M059J (cell line): Measurements from ENCODE around the gene MYOT. TPM values are rescaled to one million over a fixed set of nuclear protein-coding genes. Genes with fewer than 3 reads are reported as not detected.
"Not testable (repeated sequence)": the region's sequence is repeated elsewhere in the genome, so short reads cannot be mapped to it uniquely, and the experiment has no call there.

Experiments
- DNase-seq: peaks from one replicate; pipeline ENCODE4 v3.0.0-alpha.2; 2012; ENCODE audit warnings: low read depth
- total RNA-seq: library from RNA; depleted of rRNA; stranded (reverse); fragments of >200 nt; shearing (Covaris generic); gene quantifications from 2 replicates; pipeline ENCODE4 v1.2.3, GENCODE V29; 2014

The MYOT gene
- total RNA-seq, 1 experiment from 2014 or later = not detected

DNA sequence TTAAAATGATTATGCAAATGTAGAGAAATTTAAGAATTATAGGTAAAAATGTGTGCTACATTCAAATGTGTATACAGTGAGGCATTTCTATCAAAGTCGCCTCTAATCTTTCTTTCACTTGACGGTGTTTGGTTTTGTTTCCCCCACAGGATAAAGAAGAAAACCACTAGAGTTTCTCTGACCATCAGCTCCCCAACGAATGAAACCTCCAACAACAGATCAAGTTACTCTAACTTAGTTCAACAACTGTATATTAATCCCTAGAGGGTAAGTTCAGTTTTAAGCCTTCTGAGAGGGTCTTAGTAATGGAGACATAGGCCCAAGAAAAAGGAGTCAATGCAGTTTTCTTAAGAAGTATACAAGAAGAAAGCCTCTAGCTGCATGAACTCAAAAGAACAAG lies 11.5 kb upstream of the MYOT start:
- no peak for DNase-seq

DNA sequence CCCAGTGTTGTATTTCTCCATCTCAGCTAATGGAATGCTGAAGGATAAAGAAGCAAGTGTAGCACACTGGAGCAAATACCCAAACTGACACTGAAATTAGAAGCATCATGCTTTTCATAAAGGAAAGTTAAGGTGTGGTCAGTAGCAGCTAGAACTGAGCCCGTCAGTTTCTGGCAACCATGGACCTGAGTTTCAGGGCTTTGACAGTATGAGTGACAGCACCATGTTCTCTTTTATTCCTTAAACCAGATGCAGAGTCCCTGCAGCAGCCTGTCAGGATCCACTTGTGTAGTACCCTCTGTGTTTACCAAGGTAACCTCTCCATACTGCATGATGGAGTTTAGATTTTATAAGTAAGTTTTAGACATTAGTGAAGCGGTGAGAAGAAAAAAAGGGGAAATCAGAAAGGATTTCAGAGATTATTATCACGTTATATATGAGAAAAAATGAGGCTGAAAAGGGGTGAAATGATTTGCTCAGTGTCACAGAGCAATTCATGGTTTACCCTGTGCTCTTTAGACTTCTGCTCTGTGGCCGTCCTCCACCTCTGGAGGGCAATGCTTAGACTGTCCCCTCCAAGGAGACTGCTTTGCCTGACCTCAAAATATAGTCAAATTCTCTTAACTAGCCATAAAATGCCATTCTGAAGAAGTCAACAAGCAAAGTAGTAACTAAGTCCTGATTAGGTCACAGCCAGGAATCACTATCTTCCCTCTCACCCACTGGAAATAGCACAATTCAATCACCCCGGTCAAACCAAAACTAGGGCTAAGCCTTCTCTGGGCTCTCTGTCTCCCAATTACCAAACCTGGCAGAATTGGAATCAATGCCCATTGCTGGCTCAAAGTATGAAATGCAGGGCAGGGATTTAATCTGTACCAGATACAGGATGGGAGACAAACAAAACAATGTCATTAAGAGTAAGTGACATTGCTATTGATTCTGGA lies 10.5 kb upstream of the MYOT start:
- no peak for DNase-seq

DNA sequence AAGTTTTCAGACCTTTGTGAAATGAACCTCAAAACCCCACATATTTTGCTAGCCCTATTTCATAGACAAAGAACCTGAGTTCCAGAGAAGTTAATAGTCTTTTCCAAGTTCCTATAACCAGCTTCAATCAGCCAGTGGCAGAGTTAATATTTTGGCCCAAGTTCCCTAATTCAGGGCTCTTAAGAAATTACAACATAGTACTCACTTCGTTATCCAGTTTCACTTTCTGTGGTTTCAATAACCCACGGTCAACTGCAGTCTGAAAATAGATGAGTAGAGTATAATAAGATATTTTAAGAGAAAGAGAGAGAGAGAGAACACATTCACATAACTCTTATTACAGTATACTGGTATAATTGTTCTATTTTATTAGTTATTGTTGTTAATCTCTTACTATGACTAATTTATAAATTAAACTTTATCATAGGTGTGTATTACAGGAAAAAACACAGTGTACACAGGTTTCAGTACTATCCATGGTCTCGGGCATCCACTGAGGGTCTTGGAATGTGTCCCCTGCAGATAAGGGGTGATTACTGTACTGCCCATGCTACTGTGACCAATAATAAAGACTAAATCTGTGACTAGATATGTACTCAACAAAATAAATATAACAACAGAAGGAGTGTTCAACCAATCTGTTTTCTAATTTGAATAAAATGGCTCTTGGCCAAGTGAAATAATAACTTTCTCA lies 9.3 kb upstream of the MYOT start:
- peak; percentile 42 for DNase-seq

DNA sequence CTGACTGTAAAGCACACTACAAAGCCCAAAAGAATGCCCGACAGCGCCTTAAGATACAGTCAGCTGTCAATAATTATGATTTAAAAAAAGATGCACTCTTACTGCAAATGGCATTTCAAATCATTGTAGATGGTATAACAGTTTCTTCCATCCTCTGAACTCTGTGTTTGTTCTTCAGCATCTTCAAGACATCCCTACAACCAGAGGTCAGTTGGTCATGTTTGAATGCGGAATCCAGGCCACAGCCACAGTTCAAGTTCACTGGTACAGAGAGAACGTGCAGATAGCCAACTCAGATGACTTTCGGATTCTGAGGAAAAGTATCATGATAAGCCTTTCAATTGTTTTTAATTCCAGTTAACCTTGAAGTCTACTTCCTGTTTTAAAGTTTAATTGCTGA lies 8.7 kb upstream of the MYOT start:
- DNase-seq = no peak

DNA sequence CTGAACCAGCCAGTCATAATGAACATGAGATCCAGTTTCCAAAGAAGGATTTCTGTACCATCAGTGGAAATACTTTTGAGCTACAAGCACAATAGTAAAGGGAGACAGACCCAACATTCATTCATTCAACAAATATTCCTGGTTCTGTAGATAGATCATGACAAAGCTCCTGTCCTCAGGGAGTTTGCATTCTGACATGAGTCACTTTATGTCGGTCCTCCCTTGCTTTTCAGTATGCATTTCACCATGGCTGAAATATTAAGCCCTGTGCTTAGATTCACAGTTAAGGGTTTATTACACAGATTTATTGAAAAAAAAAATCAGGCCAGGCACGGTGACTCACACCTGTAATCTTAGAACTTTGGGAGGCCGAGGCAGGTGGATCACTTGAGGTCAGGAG lies 5.4 kb upstream of the MYOT start:
- no peak for DNase-seq

DNA sequence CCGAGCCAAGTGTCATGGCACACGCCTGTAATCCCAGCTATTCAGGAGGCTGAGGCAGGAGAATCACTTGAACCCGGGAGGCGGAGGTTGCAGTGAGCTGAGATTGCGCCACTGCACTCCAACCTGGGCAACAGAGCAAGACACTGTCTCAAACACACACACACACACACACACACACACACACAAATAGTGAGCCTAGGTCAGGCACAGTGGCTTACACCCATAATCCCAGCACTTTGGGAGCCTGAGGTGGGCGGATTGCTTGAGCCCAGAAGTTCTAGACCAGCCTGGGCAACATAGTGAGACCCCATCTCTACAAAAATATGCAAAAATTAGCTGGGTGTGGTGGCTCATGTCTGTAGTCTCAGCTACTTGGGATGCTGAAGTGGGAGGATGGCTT lies 4.0 kb upstream of the MYOT start:
- not testable (repeated sequence) for DNase-seq

DNA sequence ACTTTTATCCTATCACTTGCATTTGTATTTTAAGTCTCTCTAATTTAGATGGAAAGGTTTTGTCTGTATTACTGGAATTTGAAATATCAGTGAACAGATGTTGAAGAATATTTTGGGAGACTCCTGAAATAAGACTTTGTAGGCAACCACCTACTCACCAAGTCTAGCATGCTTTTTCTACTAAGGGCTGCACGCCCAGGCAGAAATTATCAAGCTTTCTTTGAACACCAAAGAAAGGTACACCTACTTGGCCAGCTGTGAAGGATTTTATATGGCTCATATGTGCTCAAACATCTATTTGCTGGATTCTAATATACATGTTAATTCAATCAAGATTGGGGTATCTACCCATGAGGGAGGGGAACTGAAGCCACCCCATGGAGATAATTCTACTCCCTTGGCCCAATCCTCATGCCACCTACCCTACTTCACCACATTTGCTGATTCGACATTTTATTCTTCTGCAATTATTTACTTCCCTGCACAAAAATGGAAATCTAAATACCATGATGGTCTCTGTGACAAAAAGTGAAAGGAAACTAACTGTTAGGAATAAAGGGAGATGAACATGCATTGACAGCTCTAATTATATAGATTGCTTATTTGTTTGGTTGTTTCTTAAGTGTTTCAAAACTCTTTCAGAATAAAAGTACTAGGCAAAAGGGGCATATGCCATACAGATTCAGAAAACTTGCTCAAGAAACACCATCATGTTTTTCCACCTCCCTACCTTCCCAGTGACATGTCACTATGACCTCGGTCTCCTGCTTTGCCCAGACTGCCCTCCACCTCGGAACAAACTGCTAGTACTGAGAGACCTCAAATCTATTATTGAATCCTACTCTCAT lies 895 bp upstream of the MYOT start:
- no peak for DNase-seq

DNA sequence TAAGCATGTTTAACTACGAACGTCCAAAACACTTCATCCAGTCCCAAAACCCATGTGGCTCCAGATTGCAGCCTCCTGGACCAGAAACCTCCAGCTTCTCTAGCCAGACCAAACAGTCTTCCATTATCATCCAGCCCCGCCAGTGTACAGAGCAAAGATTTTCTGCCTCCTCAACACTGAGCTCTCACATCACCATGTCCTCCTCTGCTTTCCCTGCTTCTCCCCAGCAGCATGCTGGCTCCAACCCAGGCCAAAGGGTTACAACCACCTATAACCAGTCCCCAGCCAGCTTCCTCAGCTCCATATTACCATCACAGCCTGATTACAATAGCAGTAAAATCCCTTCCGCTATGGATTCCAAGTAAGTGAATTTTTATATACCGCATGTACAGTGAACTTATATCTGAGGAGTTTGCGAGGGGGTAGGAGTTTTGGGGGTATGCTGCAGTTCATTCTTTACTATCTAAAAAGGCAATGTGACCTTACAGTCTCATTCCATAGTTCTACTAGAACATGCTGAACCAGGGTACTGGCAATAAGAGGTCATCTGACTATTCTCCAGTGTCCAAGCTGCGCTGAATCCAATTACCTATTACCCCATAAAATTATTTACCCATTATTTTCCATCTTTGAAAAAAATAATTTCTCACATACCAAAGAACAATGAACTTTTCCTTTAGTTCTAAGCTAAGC lies 3.1 kb downstream of the MYOT start:
- DNase-seq = no peak

DNA sequence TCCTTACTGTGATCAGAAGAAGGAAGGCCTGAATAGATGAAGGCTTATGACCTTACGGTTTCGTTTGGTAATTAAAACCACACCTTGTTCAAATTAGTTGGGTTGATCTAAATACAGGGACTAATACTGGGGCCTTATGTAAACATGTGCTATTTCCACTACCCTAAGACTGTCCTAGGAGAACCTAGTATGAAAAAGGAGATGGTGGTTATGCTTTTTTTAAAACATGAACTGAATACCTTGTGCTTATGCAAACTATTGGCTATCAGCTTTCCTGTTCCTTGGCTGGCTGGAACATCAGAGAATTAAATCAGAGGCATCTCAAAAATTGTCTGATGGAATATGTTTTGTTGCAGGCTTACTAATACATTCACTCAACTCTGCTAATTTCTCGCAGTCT lies 3.9 kb downstream of the MYOT start:
- DNase-seq = no peak

DNA sequence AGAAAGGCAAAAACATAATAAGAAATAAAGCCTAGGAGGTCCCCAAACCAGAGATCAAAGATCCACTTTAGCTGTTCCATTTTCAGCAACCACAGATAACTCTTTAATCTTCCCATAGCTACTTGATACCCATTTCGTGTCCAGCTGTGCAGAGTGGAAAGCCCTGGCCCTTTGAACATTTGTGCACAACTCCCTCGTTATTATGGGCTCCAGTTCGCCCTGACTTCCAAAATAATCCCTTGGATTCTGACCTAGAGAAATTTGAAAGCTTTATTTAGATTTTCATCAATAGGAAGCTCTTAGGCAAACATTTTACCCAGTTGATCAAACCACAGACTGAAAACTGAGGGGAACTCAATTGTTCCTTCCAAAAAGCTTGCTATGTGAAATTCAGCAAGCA lies 4.8 kb downstream of the MYOT start:
- no peak for DNase-seq

DNA sequence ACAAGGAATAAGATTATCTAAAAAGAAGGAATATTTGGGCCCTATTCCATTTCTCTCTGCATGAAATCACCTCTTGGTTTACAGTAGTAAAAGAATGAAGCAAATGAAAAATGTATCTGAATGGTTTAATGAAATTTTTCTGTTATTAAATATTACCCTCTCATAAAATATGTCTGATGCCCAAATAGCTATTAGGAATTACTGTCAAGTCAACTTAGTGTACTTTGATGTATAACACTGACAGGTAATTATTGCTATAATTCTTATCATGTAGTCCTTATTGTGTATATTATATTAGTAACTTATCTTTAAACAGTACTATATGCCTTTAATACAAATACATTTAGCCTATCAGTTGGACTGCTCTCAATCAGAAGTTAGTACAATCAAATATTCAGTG lies 8.4 kb downstream of the MYOT start:
- DNase-seq = no peak

DNA sequence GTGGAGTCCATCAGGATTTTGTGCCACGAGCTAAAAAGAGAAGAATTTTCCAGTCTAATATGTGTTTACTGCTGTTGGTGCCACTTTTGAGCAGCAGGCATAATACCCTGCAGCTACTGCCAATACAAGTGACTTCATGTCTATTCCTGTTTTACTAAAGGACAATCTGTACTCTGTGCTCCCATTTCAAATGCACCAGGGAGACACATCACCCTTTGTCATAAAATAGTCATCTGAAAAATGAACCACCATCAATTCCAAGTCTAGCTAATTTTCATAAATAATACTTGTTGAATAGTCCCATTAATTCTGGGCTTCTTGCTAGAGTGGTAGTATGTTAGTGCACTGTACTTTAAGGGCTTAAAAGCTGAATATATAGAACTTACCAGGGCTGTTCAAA lies 12.7 kb downstream of the MYOT start:
- no peak for DNase-seq

DNA sequence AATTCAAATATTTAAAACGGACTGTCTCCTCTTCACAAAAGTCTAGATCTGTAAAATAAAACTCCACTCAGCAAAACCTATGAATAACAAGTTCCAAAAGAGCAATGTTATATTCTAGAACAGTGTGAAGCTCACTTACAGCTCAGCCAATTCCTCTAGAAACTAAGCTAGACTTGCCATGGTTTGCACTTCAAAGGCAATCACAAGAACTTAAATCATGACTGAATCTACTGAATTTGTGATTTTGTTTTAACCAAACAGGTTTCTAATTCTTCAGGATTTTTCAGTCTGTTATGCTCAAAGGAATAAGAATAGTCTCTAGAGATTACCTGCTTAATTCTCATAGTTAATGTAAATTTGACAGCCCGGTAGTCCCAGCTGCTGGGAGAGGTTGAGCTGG lies 20.2 kb downstream of the MYOT start:
- peak; percentile 17 for DNase-seq

DNA sequence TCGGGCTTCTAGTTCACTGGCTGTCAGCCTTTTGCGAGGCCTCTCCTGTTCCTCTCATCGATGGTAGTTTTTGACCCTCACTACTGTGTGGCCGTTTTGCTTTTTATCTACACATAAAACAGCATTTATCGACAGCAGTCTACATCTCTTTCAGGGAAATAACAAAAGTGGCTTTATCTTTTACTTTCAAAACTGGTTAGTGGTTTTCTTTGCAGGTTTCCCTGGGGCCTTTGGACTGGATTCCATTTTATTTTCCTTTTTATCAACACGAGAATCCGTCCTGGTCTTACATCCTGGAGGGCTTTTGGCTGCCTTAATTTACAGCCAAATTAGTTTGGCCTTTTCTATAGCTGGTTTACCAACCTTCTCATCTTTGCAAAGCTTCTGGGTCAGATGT lies 20.8 kb downstream of the MYOT start:
- no peak for DNase-seq

DNA sequence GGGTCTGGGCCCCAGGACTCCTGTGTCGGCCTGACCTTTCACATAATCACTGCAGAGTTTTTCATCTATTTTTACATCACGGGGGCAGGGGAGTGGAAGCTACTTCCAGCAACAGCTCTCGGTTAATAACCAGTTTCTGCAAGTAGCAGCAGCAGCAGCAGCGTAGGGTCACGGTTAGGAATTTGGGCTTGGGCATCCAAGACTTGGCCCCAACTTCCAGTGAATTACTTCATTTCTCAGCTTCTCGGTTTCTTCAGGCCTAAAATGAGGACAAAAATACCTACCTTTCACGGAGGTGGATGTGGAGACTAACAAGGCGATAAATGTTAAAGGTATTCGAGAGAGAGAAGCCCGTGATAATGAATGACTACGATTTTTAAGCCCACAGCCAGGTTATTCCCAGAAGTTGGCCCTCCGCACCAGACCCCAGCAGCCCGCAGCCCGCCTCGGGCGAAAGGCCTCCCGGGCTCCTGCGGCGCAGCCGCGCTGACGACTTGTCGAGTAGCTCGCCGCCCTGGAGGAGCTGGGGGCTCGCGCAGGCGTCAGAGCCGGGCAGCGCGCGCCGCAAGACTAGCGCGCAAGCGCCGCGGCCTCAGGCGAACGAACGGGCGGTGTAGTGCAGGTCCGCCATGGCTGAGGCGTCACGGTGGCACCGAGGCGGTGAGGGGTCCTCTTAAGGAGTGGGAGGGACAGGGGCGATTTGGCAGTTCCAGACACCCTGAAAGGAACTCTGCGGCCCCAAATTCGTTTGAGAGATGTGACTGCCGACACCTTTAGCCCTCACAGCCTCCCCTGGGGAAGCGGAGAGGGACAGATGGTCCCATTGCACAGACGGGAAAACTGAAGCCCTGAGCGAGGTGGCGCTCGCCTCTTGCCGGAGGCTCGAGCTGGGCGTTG lies 21.5 kb downstream of the MYOT start, which contains the start of gene PKD2L2:
Gene PKD2L2 (plus strand): TSS at position 595 of the 897 bp plus-strand sequence. CDS start 35 bp downstream, at position 630.
- peak; percentile 89 for DNase-seq

DNA sequence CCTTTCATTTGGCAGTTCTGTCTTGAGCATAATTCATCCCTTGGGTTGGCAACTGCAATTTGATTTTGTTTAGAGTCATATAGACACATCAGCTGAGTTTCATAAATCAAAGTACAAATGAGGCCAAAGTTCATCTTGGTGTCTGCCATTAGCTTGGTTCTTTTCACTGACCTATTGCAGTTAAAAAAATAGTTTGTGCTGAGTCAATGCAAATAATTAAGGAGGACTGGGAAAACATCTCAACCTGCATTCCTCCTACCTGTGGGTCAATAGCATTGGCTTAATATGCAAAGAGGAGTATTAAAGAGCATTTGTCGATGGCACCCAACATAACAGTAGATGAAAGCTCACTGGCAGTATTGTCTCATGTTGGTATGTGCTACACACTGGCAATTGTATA lies 23.2 kb downstream of the MYOT start:
- DNase-seq = no peak

DNA sequence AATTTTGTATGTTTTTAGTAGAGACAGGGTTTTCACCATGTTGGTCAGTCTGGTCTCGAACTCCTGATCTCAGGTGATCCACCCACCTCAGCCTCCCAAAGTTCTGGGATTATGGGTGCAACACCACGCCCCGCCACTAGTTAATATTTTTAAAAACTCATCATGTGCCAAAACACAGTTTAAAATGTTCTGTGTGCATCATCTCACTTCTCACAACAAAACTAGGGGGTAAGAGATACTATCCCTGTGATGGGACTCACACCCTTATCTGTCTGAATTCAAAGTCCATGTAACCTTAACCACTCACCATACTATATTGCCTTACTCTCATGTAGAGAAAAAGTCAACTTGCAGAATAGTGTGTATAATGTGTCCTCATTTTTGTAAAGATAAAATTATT lies 24.2 kb downstream of the MYOT start:
- DNase-seq = no peak

DNA sequence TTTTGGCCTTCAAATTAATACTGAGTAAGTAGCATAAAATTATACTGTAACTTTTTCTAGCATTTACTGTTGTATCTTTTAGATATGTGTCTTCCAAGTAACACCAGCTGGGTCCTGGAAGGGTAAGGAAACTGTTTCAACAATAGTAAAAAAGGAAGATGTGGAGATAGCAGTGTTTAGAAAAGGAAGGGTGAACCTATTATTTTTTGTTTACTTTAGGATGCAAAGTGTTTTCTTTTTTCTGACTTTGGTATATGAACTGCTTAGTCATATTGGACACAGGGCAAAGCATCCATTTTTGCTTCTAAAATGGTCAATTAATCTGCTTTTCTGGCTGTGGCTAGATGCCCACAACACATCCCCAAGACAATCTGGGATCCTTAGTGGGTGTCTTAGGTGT lies 26.9 kb downstream of the MYOT start:
- DNase-seq = no peak

DNA sequence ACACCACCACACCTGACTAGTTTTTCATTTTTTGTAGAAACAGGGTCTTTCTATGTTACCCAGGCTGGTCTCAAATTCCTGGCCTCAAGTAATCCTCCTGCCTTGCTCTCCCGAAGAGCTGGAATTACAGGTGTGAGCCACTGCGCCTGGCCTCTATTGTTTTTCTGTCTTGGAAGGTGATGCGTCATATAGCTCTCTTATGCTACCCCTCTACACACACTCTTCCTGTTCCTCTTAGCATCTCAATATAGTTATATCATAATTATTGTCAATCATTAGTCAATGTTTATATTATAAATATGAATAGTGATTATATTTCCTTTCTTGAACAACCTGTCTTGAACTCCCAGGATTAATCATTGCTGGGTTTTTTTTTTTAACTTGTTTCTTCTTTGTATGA lies 28.9 kb downstream of the MYOT start:
- DNase-seq = no peak

DNA sequence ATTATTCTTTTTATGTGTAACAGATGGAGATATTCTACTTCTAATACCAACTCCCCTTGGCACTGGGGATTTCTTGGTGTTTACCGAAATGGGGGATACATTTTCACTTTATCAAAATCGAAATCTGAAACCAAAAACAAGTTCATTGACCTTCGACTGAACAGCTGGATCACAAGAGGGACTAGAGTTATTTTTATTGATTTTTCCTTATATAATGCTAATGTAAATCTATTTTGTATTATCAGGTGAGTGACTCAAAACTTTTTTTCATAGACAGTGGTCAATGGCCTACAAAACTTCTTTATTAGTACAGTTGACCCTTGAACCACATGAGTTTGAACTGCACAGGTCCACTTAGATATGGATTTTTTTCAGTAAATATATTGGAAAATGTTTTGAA lies 31.8 kb downstream of the MYOT start:
- no peak for DNase-seq
